ENCODE data around the gene SAP25.

The SAP25 gene

GRCh38 chr7:100573691-100574361 lies at the start of gene SAP25:
TSS of gene SAP25 (minus strand) at chr7:100573900. CDS start at chr7:100573742, 158 bp downstream.
- DNase-seq = no peak

- DNase-seq = no peak
Observed at GRCh38 chr7:100621554-100621953, 47.9 kb upstream of the SAP25 start.

GRCh38 chr7:100620804-100621203 lies 47.1 kb upstream of the SAP25 start:
- DNase-seq = no peak

DNA sequence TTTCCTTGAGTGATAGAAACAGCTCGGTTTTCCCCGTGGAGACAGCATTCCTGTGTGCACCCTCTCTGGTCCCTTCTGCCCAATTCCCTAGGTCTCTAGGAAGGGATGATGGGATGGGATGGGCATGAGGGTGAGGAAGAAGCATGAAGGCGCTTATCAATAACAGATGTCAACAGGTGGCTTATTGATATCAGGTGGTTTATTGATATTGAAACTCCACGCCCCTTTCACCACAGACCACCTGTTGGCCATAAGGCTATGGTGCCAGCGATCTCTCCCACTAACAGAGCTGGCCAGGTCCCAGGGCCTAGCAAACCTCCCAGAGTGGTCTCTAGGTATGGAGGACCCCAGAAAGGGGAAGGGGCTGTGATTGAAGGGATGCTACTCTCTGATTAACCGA lies 46.5 kb upstream of the SAP25 start:
- DNase-seq = no peak

GRCh38 chr7:100614308-100614861 lies 40.7 kb upstream of the SAP25 start:
- peak; percentile 13 for DNase-seq

GRCh38 chr7:100613412-100614175 lies 39.9 kb upstream of the SAP25 start:
- peak; percentile 75 for DNase-seq

GRCh38 chr7:100612730-100613390 lies 39.2 kb upstream of the SAP25 start:
- peak; percentile 39 for DNase-seq

- peak; percentile 99 for DNase-seq
Observed at GRCh38 chr7:100611983-100612729, 38.5 kb upstream of the SAP25 start, which contains the start of gene MOSPD3. TSS of gene MOSPD3 (plus strand) at chr7:100612540. CDS start at chr7:100612792, 252 bp downstream.

- DNase-seq = no peak
Observed at GRCh38 chr7:100609958-100610357, 36.3 kb upstream of the SAP25 start.

GRCh38 chr7:100607111-100607510 lies 33.4 kb upstream of the SAP25 start:
- DNase-seq = no peak

GRCh38 chr7:100606313-100606712 lies 32.6 kb upstream of the SAP25 start:
- no peak for DNase-seq

GRCh38 chr7:100604976-100605911 lies 31.5 kb upstream of the SAP25 start:
- no peak for DNase-seq

DNA sequence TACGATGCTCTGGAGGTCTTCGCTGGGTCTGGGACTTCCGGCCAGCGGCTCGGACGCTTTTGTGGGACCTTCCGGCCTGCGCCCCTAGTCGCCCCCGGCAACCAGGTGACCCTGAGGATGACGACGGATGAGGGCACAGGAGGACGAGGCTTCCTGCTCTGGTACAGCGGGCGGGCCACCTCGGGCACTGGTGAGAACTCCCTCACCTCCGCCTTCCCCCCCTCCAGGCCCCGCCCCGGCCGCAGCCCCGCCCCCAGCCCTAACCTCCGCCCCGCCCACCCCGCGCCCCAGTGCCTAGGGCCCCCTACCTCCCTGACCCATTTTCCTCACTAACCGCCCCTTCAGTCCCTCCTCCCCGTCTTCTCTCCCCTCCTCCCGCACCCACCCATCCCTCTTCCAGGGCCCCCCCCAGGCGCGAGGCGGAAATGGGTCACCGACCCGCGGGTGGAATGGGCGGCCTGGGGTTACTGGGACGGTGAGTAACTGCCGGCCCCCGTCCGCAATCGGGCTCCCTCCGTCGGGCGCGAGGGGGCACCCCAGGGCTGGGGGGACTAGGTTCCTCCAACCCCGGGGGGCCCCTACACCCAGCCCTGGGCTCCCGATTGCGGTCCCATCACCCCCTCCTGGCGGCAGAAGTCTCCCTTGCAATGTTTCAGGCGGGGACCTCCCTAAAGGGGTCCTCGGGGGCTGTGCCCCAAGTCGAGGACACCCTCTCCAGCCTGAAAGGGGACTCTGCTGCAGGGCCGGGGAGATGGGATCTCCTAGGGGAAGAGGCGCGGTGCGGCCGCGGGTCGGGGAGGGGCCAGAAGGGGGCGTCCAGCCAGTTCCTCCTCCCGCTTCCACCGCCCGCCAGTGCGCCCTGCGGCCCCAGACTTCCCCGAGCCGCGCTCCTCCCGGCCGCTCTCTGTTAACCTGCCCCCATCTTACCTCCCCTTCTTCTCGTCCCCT lies 30.6 kb upstream of the SAP25 start:
- DNase-seq = peak; percentile 74

- no peak for DNase-seq
Observed at GRCh38 chr7:100603726-100604027, 30.0 kb upstream of the SAP25 start.

DNA sequence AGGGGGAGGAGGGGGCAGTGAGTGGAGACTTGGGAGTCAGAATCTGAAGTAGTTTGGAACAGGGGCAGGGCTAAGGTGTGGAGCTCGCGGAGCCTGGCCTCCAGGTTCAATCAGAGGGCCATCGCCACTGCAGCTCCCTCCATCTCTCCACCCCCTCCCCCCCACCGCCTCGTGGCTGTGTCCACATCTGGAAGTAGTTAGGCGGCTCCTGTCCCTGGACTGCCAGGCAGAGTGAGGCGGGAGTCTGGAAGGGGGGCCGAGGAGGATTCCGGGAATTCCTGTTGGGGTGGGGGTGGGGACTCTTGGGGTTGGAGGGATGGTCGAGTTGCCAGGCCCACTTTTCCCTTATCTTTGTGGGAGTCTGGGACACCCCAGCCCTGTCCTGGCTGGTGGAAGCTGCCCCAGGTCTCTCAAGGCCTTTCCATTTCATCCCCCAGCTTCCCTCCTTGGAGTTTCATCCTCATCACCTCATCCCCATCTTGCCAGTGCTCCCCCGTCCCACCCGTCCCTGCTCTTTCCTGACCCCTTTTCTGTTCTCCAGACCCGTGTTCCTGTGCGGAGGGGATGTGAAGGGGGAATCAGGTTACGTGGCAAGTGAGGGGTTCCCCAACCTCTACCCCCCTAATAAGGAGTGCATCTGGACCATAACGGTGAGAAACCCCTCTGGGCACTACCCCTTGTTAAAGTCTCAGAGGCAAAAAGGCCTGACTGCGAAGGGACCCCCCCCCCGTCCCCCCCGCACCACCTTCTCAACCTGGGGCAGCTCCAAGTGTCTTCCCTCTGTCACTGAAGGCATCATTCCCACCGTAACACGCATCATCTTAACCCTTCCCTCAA lies 29.4 kb upstream of the SAP25 start:
- no peak for DNase-seq

DNA sequence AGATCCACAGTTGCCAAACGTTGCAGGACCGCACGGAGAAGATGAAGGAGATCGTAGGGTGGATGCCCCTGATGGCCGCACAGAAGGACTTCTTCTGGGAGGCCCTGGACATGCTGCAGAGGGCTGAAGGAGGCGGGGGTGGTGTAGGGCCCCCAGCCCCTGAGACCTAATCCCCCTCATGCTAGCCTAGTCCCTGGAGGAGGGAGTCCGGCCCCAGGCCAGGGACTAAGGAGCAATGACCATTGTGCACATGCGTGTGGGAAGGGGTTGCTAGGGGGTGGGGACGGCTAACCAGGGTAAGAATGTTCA lies 27.0 kb upstream of the SAP25 start:
- no peak for DNase-seq

- no peak for DNase-seq
Observed at GRCh38 chr7:100599911-100600729, 26.4 kb upstream of the SAP25 start.

DNA sequence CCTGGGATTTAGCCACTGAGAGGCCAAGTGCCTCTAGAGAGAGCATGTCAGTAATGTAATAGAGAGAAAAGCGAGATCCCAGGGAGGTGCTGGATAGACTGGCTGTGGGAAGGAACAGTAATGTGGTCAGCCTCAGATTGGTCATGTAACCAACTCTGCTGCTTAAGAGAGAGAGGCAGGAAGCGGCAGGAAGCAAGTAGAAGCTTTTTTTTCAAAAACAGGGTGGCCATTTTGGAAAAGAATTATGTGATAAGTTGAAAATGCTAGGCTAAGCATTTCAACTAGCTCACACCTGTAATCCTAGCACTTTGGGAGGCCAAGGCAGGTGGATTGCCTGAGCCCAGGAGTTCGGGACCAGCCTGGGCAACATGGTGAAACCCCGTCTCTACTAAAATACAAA lies 24.7 kb upstream of the SAP25 start:
- DNase-seq = peak; percentile 79

DNA sequence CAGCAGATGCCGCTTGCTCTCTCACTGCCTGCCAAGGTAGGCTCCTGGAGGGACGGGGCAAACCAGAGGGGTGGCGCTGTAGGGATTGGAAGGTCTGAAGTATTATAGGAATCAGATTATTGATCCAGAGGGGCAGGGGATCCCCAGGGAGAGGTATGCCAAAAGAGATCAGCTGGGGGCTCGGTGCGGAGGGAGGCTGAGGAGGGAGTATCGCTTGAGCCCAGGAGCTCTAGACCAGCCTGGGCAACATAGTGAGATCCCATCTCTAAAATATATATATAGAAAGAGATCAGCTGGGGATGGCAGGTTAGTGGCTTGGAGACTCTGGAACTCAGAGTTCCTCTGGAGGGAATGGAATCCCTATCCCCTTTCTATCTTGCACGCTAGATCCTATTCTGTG lies 21.5 kb upstream of the SAP25 start:
- no peak for DNase-seq
